ENCODE measurements around the gene EYA3.

The EYA3 gene

DNA sequence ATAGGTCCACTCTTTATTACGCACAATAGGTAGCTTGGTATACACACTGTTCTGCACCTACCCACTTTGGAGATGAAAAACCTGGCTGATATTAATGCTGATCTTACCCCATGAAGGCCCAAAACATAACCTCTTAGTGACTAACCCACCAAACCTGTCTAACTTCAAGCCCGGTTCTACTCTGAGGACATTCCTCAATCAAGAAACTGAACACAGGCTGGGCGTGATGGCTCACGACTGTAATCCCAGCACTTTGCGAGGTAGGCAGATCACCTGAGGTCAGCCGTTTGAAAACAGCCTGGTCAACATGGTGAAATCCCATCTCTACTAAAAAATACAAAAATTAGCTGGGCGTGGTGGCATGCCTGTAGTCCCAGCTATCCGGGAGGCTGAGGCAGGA lies 50.5 kb downstream of the EYA3 start:
- TF ChIP-seq, protein P1, sequence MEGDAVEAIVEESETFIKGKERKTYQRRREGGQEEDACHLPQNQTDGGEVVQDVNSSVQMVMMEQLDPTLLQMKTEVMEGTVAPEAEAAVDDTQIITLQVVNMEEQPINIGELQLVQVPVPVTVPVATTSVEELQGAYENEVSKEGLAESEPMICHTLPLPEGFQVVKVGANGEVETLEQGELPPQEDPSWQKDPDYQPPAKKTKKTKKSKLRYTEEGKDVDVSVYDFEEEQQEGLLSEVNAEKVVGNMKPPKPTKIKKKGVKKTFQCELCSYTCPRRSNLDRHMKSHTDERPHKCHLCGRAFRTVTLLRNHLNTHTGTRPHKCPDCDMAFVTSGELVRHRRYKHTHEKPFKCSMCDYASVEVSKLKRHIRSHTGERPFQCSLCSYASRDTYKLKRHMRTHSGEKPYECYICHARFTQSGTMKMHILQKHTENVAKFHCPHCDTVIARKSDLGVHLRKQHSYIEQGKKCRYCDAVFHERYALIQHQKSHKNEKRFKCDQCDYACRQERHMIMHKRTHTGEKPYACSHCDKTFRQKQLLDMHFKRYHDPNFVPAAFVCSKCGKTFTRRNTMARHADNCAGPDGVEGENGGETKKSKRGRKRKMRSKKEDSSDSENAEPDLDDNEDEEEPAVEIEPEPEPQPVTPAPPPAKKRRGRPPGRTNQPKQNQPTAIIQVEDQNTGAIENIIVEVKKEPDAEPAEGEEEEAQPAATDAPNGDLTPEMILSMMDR (IDR thresholded peaks at IDR 0.05; ENCODE audit: low read depth, low read length) = no peak
- no peak overlapping the region for H3K4me3 ChIP-seq (ENCODE audit: low read depth, low read length)

DNA sequence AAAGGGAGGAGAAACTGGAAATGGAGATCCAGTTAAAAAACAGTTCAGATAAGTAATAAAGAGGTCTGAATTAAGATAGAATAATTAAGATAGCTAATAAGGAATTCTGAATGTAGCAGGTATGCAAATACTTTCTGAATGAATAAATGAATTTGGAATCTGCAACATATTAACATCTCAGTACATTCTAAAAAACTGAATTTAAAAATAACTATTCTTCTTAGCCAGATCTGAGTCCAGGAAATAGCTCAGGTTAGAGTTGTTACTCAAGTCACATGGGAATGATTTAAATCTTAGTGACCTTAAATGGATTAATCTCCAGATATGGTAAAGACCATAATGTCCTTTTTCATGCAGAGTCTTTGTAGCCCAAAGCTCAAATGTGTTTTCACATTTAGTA lies 51.2 kb downstream of the EYA3 start:
- H3K4me3 ChIP-seq (ENCODE audit: low read depth, low read length) = no peak overlapping the region
- TF ChIP-seq, protein P1 (IDR thresholded peaks at IDR 0.05; ENCODE audit: low read depth, low read length) = no peak

DNA sequence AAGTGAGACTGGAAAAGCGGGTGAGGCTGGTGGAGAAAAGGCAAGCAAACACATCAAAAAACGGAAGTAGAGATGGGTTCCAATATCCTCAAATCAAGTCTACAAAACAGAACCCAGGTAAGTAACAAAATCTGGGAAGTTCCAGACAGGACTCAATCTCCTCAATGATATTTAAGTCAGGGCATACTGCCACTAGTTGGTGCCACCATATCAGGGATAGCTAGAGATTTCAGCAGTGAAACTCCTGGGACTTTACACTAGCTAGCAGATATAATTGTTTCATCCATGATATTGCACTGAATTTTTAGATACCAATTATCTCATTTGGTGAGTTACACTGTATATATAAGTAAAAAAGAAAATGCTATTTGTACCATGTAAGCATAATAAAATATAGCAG lies 52.0 kb downstream of the EYA3 start:
- H3K4me3 ChIP-seq (ENCODE audit: low read depth, low read length) = no peak overlapping the region
- TF ChIP-seq, protein P1 (IDR thresholded peaks at IDR 0.05; ENCODE audit: low read depth, low read length) = no peak

DNA sequence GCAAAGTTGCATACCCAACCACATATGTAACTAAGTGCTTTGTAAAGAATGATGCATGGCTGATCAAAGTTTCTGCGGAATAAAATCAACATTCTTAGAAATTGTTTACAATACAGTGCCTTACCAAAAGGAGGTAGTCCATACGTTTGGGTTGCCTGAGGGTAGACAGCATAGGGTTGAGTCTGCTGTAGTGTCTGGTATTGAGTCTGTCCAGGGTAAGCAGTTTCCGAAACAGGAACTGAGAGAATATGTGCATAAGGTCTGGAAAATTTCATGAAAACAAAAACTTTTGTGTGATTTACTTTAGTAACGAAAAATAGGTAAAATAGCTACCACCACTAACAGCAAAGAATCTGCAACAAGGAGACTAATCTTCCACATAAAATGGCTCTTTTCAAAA lies 53.0 kb downstream of the EYA3 start:
- TF ChIP-seq, protein P1 (IDR thresholded peaks at IDR 0.05; ENCODE audit: low read depth, low read length) = no peak

DNA sequence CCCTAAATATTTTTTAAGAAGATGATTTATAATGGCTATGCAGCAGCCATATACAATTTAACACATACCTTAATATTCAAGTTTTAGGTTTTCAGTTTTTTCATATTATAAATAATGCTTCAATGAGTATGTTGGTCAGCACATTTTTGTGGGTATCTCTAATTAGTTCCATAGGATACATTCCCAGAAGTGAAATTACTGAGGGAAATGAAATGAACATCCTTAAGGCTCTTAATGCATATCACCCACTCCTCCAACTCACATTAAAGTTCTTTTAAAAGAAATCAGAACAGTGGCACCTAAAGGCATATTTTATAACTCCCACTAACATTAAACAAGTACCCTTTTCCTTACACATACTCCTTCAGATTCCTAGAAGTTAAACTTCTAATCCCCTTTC lies 56.1 kb downstream of the EYA3 start:
- TF ChIP-seq, protein P1 (IDR thresholded peaks at IDR 0.05; ENCODE audit: low read depth, low read length) = no peak
- H3K4me3 ChIP-seq (ENCODE audit: low read depth, low read length) = no peak overlapping the region

More for the DNA sequence above, 53.0 kb downstream of the EYA3 start:
- no peak overlapping the region for H3K4me3 ChIP-seq (ENCODE audit: low read depth, low read length)

DNA sequence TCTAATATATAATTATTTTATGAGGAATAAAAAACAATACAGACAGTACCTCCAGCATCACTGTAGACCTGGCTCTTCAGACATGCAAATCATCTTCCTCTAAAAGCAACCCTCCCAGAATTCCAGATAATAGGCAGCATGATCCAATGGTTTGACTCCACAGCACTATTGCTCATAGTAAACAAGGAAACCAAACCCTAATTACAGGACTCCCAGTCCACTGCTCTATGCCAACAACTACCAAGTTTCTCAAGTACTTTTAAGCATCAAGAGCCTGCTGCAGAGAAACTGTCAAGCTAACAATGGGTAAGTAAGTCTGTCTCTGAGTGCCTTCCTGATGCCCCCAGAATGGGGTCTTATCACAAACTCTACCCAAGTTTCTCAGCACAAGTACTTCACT lies 57.2 kb downstream of the EYA3 start:
- TF ChIP-seq, protein P1 (IDR thresholded peaks at IDR 0.05; ENCODE audit: low read depth, low read length) = no peak
- H3K4me3 ChIP-seq (ENCODE audit: low read depth, low read length) = no peak overlapping the region

DNA sequence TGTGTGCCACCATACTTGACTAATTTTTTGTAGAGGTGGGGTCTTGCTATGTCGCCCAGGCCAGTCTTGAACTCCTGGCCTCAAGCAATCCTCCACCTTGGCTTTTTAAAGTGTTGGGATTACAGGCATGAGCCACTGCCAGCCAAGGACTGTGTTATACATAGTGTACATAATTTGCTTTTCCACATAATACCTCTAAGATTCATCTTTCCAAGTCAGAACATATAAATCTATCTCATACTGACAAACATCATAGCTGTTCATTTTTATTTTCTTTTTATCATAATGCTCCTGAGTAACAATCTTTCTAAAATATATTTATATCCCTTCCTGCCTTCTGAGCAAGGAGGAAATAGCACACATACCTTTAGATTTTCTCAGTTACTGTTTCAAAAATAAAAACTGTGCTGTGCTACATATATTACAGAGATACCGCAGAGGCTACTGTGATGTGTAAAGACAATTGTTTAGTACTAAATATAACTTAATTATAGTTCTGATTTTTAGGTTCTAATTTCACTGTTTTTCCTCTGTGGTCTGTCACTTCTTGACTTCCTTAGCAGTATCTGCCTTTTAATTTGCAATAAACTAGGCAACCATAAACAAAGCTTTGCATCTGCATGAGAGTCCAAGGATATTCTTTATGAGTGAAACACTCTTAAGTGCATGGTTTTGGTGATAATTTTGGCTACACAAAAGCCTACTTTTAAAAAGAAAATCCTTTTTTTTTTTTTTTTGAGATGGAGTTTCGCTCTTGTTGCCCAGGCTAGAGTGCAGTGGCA lies 59.3 kb downstream of the EYA3 start:
- TF ChIP-seq, protein P1 (IDR thresholded peaks at IDR 0.05; ENCODE audit: low read depth, low read length) = no peak
- no peak overlapping the region for H3K4me3 ChIP-seq (ENCODE audit: low read depth, low read length)

Data from WI38 (cell line).